ENCODE data around the gene MPDZ.

DNA sequence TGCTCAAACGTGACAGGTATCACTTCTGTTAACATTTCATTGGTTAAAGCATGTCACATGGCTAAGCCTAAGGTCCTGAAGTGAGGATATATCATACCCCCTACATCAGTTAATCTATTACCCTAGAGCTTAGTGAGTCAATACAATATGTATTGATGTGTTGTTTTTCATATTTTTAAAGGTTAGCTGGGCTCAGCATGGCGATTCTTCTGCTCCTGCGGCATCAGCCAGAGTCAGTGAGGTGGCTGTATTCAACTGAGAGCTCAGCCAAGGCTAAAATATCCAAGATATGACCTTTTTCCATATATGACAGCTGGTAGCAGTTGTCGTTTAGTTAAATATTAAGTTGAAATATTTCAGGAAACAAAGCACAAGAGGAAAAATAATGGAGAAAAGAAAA, 38.5 kb upstream of the MPDZ start:
- TF ChIP-seq SP1 (IDR thresholded peaks at IDR 0.05): no peak
- TF ChIP-seq, protein P1, sequence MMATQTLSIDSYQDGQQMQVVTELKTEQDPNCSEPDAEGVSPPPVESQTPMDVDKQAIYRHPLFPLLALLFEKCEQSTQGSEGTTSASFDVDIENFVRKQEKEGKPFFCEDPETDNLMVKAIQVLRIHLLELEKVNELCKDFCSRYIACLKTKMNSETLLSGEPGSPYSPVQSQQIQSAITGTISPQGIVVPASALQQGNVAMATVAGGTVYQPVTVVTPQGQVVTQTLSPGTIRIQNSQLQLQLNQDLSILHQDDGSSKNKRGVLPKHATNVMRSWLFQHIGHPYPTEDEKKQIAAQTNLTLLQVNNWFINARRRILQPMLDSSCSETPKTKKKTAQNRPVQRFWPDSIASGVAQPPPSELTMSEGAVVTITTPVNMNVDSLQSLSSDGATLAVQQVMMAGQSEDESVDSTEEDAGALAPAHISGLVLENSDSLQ (IDR thresholded peaks at IDR 0.05): no peak
